HG03097 (cell line): ENCODE measurements around the gene RAB6C.
"Not testable (repeated sequence)": the region's sequence is repeated elsewhere in the genome, so short reads cannot be mapped to it uniquely, and the experiment has no call there.

ENCODE experiments used
- ATAC-seq: cut with Tn5 transposase; IDR thresholded peaks from one replicate; pipeline ENCODE4 v1.9.1; 2021; ENCODE audit not compliant: unreplicated experiment, low FRiP score

The RAB6C gene

DNA sequence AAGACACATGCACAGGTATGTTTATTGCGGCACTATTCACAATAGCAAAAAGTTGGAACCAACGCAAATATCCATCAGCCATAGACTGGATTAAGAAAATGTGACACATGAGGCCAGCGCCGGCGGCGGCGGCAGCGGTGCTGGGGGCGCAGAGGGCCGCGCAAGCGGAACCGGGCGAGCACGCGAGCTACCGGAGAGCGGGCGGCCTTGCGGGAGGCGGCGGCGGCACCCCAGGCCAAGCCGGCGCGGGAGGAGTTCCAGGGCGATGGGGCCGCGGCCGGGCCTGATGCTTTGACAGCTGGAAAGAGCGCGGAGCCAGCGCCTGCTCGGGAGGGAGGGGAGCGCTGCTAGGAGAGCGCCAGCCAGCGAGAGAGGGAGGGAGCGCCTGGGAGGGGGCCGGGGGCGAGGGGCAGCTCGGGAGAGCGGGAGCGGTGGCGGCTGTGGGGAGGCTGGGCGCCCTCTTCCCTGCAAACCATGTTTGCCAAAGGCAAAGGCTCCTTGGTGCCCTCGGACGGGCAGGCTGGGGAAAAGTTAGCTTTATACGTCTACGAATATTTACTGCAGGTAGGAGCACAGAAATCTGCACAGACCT, 13.0 kb downstream of the RAB6C start:
- not testable (repeated sequence) for ATAC-seq

DNA sequence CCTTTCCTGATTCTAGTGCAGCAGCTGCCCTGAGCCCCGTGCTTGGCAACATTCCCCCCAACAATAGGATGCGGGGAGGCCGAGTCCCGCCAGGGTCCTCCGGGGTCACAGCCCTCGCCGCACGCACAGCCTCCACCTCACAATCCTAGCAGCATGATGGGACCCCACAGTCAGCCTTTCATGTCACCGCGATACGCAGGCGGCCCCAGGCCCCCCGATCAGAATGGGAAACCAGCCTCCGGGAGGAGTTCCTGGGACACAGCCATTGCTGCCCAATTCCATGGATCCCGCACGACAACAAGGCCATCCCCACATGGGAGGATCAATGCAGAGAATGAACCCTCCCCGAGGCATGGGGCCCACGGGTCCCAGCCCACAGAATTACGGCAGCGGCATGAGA, 13.7 kb downstream of the RAB6C start:
- not testable (repeated sequence) for ATAC-seq

DNA sequence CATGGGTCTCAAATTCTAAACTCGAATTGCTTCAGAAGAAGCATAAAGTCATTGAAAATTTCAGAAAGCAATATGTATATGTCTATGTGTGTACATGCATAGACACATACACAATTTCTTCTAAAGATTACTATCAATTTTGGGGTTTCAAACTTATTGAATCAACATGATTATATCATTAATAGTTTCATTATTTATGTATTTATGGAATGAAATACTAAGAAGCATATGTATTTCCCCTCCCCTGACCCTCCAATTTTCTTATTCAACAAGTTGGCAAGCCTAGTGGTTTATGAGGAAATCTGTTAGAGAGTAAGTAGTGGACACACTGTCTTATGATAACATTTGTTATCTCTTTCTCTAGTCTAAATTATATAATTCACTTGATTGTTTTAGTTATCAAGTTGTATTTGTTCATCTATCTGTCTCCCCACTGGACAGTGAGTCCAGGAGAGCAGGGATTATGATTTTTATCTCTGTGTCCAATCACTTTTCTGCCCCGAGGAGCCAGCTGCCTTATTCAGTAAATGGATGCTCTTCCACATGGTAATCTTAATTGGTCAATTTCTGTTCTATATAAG, 17.3 kb downstream of the RAB6C start:
- ATAC-seq, result not testable (repeated sequence)

DNA sequence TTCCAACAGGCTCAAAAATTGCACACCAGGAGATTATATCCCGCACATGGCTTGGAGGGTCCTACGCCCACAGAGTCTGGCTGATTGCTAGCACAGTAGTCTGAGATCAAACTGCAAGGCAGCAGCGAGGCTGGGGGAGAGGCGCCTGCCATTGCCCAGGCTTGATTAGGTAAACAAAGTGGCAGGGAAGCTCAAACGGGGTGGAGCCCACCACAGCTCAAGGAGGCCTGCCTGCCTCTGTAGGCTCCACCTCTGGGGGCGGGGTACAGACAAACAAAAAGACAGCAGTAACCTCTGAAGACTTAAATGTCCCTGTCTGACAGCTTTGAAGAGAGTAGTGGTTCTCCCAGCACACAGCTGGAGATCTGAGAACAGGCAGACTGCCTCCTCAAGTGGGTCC, 19.3 kb downstream of the RAB6C start:
- not testable (repeated sequence) for ATAC-seq

DNA sequence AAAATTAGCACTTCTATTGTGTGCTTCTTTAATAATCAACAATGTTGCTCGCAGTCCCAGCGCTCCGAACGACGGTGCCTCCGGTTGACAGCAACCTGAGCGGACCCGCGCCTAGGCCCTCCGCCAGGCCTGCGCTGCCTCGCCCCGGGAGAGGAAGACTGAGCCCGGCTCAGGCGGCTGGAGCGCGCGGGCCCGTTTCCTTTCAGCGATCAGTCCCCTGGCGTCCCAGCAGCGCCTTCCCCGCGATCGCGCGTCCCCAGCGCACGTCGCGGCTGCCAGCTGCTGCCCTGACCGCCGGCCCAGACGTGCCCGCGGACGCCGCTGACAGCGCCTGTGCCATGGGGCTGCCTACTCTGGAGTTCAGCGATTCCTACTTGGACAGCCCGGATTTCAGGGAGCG, 26.4 kb downstream of the RAB6C start:
- not testable (repeated sequence) for ATAC-seq

DNA sequence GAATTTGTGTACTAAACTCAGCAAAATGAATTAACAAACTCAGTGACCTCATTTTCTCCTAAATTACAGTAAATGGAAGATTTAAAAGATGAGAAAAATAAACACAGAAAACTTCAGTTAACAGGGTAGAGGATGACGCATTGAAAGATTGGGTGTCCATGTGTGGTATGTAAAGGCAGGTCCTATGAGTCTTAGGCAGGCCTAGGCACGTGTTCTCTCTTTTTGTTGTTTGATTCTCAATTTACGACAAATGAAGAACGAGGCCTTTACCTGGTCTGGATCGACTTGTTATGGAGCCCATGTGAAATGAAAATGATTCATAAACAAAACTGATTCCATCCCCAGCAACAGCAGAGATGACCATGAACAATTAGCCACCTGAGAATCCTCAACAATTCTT, 37.2 kb downstream of the RAB6C start:
- ATAC-seq, result not testable (repeated sequence)

DNA sequence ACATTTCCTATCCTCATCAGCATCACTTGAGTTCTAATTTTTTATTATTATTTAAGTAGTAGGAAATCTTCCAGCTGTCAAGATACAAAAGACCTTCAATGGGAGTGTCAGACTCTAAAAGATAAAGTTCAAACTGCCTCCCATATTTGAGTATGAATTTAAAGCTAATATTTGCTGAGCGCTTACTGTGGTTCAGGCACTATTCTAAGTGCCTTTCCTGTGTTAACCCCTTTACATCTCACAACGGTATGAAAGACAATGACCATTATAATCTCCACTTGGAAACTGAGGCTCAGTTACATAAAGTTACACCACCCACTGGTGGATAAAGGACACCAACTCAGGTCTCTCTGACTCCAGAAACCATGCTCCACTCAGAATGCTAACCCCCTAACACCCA, 39.9 kb downstream of the RAB6C start:
- ATAC-seq, result no peak

DNA sequence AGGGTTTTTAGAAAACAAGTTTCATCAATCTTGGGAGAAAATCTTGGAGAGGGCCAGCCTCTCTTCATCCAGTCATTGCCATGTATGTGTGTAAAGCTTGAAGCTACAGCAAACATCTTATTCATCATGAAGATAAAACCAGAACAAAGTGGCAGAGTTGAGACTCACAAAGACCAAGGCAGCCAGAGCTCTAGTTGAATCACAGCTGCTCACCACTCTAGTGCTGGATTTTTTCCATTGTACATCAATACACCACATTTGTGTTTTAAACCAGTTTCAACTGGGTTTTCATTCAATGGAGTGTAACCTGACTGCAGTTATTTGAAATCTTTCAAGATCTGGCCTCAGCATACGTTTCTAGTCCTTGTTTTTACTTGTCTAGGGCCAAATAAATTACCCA, 40.6 kb downstream of the RAB6C start:
- not testable (repeated sequence) for ATAC-seq

DNA sequence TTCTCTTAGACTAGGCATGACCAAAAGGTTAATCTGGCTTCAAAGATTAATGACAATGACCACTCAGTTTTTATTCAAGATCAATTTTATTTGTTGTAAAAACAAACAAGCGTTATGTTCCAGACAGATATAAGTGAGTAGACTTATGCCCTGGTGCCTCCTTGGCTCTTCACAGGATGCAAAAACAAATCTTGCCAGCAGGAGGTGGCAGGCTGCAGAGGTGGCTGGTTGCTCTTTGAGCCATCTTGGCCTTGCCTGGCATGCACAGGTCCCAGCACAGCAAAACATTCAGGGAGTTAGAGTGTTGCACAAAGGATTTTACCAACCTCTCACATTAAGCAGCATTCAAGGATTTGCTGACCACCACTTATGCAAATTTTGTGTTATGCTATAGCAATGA, 46.5 kb downstream of the RAB6C start:
- not testable (repeated sequence) for ATAC-seq
